Measurements from ENCODE around the gene RPL10A. TPM values are rescaled to one million over a fixed set of nuclear protein-coding genes. Genes with fewer than 3 reads are reported as not detected.

The RPL10A gene
- total and polyA plus RNA-seq, 11 donors, result 356 to 1,412 (median 532) TPM

DNA sequence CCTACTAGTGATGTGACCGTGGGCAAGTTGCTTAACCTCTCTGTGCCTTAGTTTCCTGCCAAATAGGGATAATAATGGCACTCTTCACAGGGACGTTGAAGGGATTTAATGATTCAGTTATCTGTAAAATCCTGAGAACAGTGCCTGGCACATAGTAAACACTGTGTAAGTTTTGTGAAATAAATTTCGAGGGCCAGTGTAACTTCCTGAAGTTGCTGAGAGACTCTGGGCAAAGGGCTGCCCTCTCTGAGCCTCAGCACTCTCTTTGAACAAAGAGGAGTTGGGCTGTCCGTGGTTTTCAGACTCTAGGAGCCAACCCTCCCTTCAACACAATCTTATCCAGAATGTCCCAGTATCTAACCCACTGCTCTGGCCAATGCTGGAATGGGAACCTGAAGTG is 31.2 kb downstream of the RPL10A start:
- no peaks in the 10 kb centered on the region for H3K36me3 ChIP-seq
- H3K9me3 ChIP-seq, result no peaks in the 10 kb centered on the region
- ATAC-seq (no peak), DNase-seq (no peak)
- H3K27ac ChIP-seq, result no peak overlapping the region
- intact Hi-C loops (cut with DNase I), result no loop called here
- H3K4me3 ChIP-seq, result no peak overlapping the region
- peaks cover 0 to 68% (median 0%) of the 10 kb centered on the region in 9 donors for H3K27me3 ChIP-seq
- WGBS, 4 donors, result 84 to 88% (median 86%) methylated on average over 4 of the region's 4 CpGs
- H3K4me1 ChIP-seq, result peaks cover 0 to 45% (median 25%) of the 10 kb centered on the region in 12 donors
- TF ChIP-seq CTCF (IDR thresholded peaks at IDR 0.05) (no peak), POLR2A (IDR thresholded peaks at IDR 0.05) (no peak)

DNA sequence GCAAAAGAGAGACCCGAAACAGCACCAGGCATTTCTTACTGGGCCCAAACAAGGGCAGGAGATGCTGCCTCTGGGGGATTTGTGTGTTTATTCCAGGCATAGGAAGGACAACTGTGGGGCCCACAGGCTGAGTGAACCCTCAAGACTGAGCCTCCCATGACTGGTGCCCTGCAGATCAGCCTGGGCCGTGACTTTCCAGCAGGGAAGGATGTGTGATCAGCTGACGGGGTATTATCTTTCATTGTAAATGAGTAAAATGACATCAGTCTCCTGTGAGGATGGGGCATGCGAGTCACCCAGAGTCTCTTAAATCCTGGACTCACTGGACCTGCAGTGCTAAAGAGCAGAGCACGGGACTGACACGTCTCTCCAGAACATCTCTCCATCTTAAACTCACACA is 32.6 kb downstream of the RPL10A start:
- Histone ChIP-seq H3K27me3 (peaks cover 0 to 66% (median 0%) of the 10 kb centered on the region in 9 donors), H3K9me3 (no peaks in the 10 kb centered on the region), H3K36me3 (no peaks in the 10 kb centered on the region), H3K27ac (peak overlapping the region in 5 of 12 donors; percentile 31 to 76 (median 46)), H3K4me1 (peaks cover 0 to 31% (median 13%) of the 10 kb centered on the region in 12 donors), H3K4me3 (no peak overlapping the region)
- 43 to 44% (median 43%) methylated on average over 5 to 6 of the region's 6 CpGs for WGBS, 4 donors
- ATAC-seq (peak in 2 of 4 donors; percentile 38 to 65), DNase-seq (no peak)
- intact Hi-C loops (cut with DNase I), result no loop called here
- TF ChIP-seq POLR2A (IDR thresholded peaks at IDR 0.05) (no peak), CTCF (IDR thresholded peaks at IDR 0.05) (no peak)

DNA sequence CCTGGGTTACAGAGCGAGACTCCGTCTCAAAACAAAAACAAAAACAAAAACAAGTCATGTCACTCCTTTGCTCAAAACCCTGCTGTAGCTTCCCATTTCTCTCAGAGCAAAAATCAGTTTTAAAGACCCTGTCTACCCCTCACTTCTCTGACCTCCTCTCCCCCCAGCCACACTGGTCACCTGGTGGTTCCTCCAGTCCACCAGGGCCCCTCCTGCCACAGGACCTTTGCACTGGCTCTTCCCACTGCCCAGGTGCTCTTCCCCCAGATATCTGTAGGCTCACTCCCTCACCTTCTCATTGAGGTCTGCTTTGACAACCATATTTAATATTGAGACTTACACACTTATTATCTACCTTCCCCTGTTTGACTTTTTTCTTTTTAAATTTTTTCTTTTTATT is 33.6 kb downstream of the RPL10A start:
- TF ChIP-seq POLR2A (IDR thresholded peaks at IDR 0.05), result no peak
- TF ChIP-seq CTCF (IDR thresholded peaks at IDR 0.05), result no peak
- Histone ChIP-seq H3K27ac (no peak overlapping the region), H3K27me3 (peaks cover 0 to 70% (median 10%) of the 10 kb centered on the region in 9 donors), H3K4me1 (peaks cover 0 to 28% (median 12%) of the 10 kb centered on the region in 12 donors), H3K9me3 (no peaks in the 10 kb centered on the region), H3K4me3 (no peak overlapping the region), H3K36me3 (no peaks in the 10 kb centered on the region)
- ATAC-seq, result no peak
- intact Hi-C loops (cut with DNase I), result no loop called here
- no peak for DNase-seq
- 93 to 98% (median 96%) methylated on average over 2 of the region's 2 CpGs for WGBS, 4 donors

GRCh38 chr6:35503534-35503933 is 35.3 kb downstream of the RPL10A start:
- ATAC-seq, result no peak
- Histone ChIP-seq H3K27ac (no peak overlapping the region), H3K4me3 (no peak overlapping the region), H3K9me3 (no peaks in the 10 kb centered on the region), H3K4me1 (peaks cover 0 to 16% (median 2%) of the 10 kb centered on the region in 12 donors), H3K27me3 (peaks cover 0 to 64% (median 7%) of the 10 kb centered on the region in 9 donors), H3K36me3 (no peaks in the 10 kb centered on the region)
- intact Hi-C loops (cut with DNase I), result no loop called here
- no peak for DNase-seq
- 53 to 75% (median 67%) methylated on average over 6 to 15 of the region's 15 CpGs for WGBS, 4 donors
- no peak for TF ChIP-seq CTCF (IDR thresholded peaks at IDR 0.05)
- TF ChIP-seq POLR2A (IDR thresholded peaks at IDR 0.05), result no peak
